H1 (cell line): ENCODE results near the gene TSPOAP1. TPM values are rescaled to one million over a fixed set of nuclear protein-coding genes. Genes with fewer than 3 reads are reported as not detected.

Experiments
- E2F6 ChIP-seq: IDR thresholded peaks from 2 replicates; pipeline ENCODE4 v1.6.1; 2012; ENCODE audit warnings: inconsistent platforms
- JUN ChIP-seq: IDR thresholded peaks from 2 replicates; pipeline ENCODE4 v1.6.1; 2011; ENCODE audit warnings: low read depth, mild to moderate bottlenecking, improper control_type of control experiment, low read length
- KDM4A ChIP-seq: IDR thresholded peaks from one replicate; pipeline ENCODE4 v1.7.1; 2012; ENCODE audit warnings: low read depth, mild to moderate bottlenecking, moderate library complexity, low read length, inconsistent platforms; ENCODE audit not compliant: severe bottlenecking
- RAD21 ChIP-seq, 2 experiments: IDR thresholded peaks in 1 of 2; conservative IDR thresholded peaks in 1 of 2; 2 replicates each; pipeline ENCODE4 v1.6.1; 2011; ENCODE audit warnings: low read depth in 2 of 2, low read length in 2 of 2, improper control_type of control experiment in 1 of 2, inconsistent platforms in 1 of 2, mild to moderate bottlenecking in 1 of 2, moderate library complexity in 1 of 2
- YY1 ChIP-seq: IDR thresholded peaks from 2 replicates; pipeline ENCODE4 v1.6.1; 2011; ENCODE audit warnings: low read depth, mild to moderate bottlenecking, low read length
- polyA plus RNA-seq, 7 experiments: library from polyadenylated mRNA; depleted of rRNA in 3 of 7; stranded (reverse) in 5 of 7; unstranded in 2 of 7; fragments of >200 nt in 5 of 7; fragments of 200-250 nt in 2 of 7; gene quantifications; 1 replicate in 5 of 7; 2 replicates in 1 of 7; 4 replicates in 1 of 7; pipeline versions ENCODE4 v1.2.1 to v1.2.3, GENCODE V29; 2011 to 2013; ENCODE audit warnings: missing spikeins in 2 of 7, mixed read lengths in 2 of 7
- total RNA-seq: library from RNA; stranded (reverse); fragmentation: NEBNext Ultra II Directional; extraction: Animal tissue kit (Norgen Biotek cat#: 25700); gene quantifications from 2 replicates; pipeline ENCODE4 v1.2.1, GENCODE V29; 2021

TSPOAP1 gene
- total and polyA plus RNA-seq, 2 of the 8 experiments (the other 6 are each of a cell fraction or from before 2014, with no cell fraction given): 7.6 to 9.2 TPM

- TF ChIP-seq RAD21 (IDR thresholded peaks at IDR 0.05 in 1 of 2, conservative IDR thresholded peaks at IDR 0.05 in 1 of 2; ENCODE audit: low read depth in 2 of 2, low read length in 2 of 2) (no peak), JUN (no peak), KDM4A (no peak), YY1 (no peak), E2F6 (no peak)
- TF ChIP-seq, all 59 proteins: peak for 0
Measured at GRCh38 chr17:58277802-58278595, 50.6 kb downstream of the TSPOAP1 start (continued).
